Measurements from ENCODE around the gene LATS2.

Gene LATS2

GRCh38 chr13:20924758-20925394 lies 136.5 kb downstream of the LATS2 start:
- Mint-ChIP-seq H3K4me3 (no peak overlapping the region), H3K27me3 (no peaks in the 10 kb centered on the region), H3K36me3 (no peaks in the 10 kb centered on the region), H3K9me3 (ENCODE audit: low read depth) (no peaks in the 10 kb centered on the region), H3K4me1 (ENCODE audit: low read depth) (no peaks in the 10 kb centered on the region), H3K27ac (no peak overlapping the region)

- Mint-ChIP-seq H3K27ac (no peak overlapping the region), H3K9me3 (ENCODE audit: low read depth) (no peaks in the 10 kb centered on the region), H3K27me3 (no peaks in the 10 kb centered on the region), H3K36me3 (no peaks in the 10 kb centered on the region), H3K4me1 (ENCODE audit: low read depth) (no peaks in the 10 kb centered on the region), H3K4me3 (no peak overlapping the region)
Observed at GRCh38 chr13:20923272-20923671, 138.1 kb downstream of the LATS2 start.

Data from activated naive CD8-positive, alpha-beta T cell (primary cell).